ENCODE results near the gene KIAA0825.
"Not testable (repeated sequence)": the region's sequence is repeated elsewhere in the genome, so short reads cannot be mapped to it uniquely, and the experiment has no call there.

The KIAA0825 gene

DNA sequence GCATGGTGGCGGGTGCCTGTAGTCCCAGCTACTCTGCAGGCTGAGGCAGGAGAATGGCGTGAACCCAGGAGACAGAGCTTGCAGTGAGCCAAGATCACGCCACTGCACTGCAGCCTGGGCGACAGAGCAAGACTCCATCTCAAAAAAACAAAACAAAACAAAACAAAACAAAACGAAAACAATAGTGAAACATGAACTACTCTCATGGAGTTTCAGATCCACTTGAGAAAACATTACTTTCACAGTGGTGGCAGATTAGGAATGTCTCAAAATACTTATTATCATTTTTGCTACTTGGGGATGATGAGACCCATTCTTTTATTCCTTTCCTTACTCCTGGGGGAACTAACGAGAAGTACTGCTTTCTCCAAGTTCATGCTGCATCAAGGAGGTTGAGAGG is 448.2 kb downstream of the KIAA0825 start:
- DNase-seq, result not testable (repeated sequence)

DNA sequence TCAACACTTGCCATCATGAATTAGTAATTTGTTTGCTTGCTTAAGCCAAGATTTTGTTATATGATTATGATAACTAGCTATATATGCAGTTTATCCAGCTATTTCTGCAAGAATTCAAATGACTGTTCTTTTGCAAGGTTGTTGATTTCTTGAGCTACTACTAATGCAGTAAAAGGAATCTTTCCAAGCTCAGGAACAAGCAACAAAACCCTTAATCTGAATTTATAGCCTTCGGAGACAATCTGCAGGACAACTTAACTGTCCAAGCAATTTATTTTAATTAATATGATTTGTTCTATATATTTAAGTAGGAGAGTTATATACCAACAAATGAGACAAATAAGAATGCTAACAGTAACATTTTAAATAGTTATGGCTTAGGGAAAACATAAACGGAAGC is 450.3 kb downstream of the KIAA0825 start:
- DNase-seq, result no peak

- DNase-seq, result no peak
These were observed 456.6 kb downstream of the KIAA0825 start for GRCh38 chr5:94161801-94162200.

- no peak for DNase-seq
These were observed 459.3 kb downstream of the KIAA0825 start for GRCh38 chr5:94159144-94159543.

DNA sequence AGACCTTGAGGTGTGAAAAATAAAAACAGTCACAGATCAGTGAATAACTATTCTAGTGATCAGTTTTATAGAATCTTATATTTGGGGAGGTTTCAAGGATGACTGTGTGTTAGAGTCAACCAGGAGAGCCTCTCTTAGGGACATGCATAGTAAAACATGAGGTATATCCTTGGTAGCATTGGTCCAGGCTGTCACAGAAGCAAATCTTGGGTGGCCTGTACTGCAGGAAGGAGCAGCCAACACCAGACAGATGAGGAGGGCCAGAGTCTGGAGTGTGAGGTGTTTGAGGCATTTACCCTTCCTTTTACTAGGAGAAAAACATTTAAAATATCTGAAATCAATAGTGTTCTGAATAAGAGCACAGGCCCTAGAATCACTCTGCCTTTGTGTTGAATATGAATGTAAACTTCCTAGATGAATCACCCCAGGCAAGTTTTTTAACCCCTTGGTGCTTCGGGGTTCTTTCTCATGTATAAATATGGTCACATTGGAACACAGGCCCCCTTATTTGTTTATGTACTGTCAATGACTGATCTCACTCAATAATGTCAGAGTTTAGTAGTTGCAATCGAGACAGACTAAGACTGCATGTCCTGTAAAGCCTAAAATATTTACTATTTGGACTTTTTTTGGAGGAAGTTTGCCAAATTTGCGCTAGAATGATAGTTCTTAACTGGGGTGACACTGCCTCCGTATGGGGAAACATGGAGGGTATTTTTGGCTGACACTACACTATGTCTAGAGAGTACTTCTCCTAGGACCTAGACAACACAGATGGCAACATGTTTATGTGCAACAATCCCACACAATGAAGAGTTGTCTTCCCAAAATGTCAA is 460.5 kb downstream of the KIAA0825 start:
- no peak for DNase-seq

DNA sequence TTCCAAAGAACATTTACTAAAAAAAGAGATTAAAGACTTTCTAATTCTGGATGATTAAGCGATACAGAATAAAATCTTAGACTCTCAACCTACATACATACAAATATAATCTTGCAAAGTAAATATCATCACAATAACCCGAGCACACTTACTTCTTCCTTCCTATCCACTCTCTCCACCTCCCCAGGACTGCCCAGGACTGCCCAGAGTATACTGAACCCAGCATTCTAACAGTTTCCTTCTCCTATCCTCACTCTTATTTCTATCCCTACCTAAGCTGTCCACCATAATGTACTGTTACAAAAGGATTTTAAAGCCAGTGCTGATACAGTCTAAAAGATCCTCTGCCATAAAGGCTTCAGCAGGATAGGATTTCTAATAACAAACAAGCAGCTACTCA is 463.7 kb downstream of the KIAA0825 start:
- no peak for DNase-seq

GRCh38 chr5:94153736-94154450 is 464.5 kb downstream of the KIAA0825 start:
- DNase-seq, result no peak

GRCh38 chr5:94143621-94144020 is 474.8 kb downstream of the KIAA0825 start:
- not testable (repeated sequence) for DNase-seq

DNA sequence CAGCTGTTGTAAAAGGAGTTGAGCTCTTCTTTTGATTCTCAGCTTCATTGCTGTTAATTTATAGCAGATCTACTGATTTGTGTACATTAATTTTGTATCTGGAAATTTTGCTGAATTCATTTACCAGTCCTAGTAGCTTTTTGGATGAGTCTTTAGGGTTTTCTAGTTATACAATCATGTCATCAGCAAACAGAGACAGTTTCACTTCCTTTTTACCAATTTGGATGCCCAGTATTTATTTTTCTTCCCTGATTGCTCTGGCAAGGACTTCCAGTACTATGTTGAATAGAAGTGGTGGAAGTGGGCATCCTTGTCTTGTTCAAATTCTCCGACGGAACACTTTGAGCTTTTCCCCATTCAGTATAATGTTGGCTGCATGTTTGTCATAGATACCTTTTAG is 478.1 kb downstream of the KIAA0825 start:
- DNase-seq, result no peak

GRCh38 chr5:94130077-94130476 is 488.3 kb downstream of the KIAA0825 start:
- no peak for DNase-seq

- DNase-seq, result no peak
These were observed 493.3 kb downstream of the KIAA0825 start for GRCh38 chr5:94125107-94125506.

- DNase-seq, result not testable (repeated sequence)
These were observed 502.1 kb downstream of the KIAA0825 start for GRCh38 chr5:94116317-94116716.

GRCh38 chr5:94113087-94113486 is 505.3 kb downstream of the KIAA0825 start:
- no peak for DNase-seq

DNA sequence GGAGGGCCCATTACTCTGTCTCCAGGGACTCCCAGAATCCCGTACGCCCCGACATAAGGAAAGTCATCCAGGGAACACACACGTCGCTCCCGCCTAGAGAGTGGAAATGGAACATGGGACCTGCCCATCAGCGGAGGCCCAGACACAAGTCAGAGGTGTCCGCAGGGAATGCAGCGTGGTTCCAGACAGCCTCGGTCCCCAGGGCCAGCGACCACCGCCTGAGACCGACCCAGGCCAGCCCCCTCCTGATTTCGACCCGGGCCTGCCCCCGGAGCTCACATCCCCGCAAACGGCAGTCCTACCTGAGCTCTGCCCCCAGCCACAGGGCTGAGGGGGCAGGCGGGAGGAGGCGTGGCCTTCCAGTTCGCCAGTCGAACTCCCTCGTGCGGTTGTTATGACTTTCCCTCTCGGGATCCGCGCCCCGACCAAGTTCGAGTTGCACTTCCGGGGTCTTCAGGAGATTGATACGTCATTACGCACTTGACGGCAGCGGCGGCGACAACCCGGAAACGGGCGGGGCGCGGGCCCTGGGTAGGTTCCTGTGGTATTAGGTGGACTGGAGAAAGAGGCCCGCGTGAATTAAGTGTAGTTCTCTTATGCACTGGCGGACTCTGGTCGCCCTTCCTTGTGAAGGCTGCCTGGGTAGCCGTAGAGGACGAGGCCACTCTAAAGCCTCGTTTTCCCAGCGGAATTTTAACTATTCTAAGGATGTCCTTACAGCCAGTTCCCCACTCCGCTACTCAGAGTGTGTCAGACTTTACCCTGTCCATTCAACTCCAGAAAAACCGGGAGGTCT is 507.0 kb downstream of the KIAA0825 start:
- peak; percentile 49 to 81 for DNase-seq

GRCh38 chr5:94103514-94104245 is 514.7 kb downstream of the KIAA0825 start:
- DNase-seq, result no peak
